ENCODE results near the gene KIF26A.

DNA sequence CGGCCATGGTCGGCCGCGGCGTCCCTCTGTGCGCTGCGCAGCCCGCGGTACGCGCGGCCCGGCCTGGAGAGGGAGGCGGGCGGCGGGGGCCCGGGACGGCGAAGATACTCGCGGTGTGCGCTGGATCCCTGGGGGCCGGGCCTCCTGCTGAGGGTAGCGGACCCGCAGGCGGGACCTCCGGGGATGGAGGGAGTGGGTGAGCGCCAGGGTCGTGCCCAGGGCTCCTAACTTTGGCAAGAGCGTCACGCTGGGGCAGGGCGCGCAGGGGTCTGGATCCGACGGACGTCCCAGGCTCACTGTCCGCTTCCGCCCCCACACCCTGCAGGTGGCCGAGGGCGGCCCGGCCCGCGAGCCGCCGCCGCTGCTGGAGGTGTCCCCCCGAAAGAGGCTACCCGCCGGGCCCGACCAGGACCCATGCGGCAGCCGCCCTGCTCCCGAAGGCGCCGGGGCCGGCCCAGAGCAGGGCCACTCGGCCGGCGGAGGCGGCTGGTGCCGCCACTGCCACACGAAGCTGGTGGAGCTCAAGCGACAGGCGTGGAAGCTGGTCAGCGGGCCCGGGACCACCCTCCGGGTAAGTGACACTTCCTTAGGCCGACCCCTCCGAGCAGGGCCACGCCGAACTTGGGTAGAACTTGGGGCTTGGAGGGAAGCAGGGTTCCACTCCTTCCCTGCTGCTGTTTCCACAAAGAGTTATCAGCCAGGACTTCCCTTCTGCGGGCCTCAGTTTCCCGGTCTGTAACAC is 502 bp downstream of the KIF26A start:
- TF ChIP-seq RAD21 (IDR thresholded peaks at IDR 0.05; ENCODE audit: low read depth) (no peak), TCF12 (IDR thresholded peaks at IDR 0.05; ENCODE audit: low read depth) (no peak), EP300 (IDR thresholded peaks at IDR 0.05; ENCODE audit: borderline replicate concordance) (no peak), CEBPB (IDR thresholded peaks at IDR 0.05) (no peak), FOXM1 (IDR thresholded peaks at IDR 0.05; ENCODE audit: borderline replicate concordance, low read depth) (no peak)
- TF ChIP-seq, protein P1, sequence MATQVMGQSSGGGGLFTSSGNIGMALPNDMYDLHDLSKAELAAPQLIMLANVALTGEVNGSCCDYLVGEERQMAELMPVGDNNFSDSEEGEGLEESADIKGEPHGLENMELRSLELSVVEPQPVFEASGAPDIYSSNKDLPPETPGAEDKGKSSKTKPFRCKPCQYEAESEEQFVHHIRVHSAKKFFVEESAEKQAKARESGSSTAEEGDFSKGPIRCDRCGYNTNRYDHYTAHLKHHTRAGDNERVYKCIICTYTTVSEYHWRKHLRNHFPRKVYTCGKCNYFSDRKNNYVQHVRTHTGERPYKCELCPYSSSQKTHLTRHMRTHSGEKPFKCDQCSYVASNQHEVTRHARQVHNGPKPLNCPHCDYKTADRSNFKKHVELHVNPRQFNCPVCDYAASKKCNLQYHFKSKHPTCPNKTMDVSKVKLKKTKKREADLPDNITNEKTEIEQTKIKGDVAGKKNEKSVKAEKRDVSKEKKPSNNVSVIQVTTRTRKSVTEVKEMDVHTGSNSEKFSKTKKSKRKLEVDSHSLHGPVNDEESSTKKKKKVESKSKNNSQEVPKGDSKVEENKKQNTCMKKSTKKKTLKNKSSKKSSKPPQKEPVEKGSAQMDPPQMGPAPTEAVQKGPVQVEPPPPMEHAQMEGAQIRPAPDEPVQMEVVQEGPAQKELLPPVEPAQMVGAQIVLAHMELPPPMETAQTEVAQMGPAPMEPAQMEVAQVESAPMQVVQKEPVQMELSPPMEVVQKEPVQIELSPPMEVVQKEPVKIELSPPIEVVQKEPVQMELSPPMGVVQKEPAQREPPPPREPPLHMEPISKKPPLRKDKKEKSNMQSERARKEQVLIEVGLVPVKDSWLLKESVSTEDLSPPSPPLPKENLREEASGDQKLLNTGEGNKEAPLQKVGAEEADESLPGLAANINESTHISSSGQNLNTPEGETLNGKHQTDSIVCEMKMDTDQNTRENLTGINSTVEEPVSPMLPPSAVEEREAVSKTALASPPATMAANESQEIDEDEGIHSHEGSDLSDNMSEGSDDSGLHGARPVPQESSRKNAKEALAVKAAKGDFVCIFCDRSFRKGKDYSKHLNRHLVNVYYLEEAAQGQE (IDR thresholded peaks at IDR 0.05; ENCODE audit: low read depth), result no peak
- TF ChIP-seq, protein P2, sequence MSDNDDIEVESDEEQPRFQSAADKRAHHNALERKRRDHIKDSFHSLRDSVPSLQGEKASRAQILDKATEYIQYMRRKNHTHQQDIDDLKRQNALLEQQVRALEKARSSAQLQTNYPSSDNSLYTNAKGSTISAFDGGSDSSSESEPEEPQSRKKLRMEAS (IDR thresholded peaks at IDR 0.05), result no peak

Measured in Ishikawa (cell line).